Dermis blood vessel endothelial cell (primary cell): ENCODE measurements around the gene AFAP1. TPM values are rescaled to one million over a fixed set of nuclear protein-coding genes. Genes with fewer than 3 reads are reported as not detected.

ENCODE experiments used
- DNase-seq: peaks from one replicate; pipeline ENCODE4 v3.0.0; 2010
- total RNA-seq: library from RNA; depleted of rRNA; stranded (reverse); fragments of >200 nt; gene quantifications from 2 replicates; pipeline ENCODE4 v1.2.3, GENCODE V29; 2014

Gene AFAP1
- total RNA-seq, 1 donor from 2014 or later: 48.5 TPM

DNA sequence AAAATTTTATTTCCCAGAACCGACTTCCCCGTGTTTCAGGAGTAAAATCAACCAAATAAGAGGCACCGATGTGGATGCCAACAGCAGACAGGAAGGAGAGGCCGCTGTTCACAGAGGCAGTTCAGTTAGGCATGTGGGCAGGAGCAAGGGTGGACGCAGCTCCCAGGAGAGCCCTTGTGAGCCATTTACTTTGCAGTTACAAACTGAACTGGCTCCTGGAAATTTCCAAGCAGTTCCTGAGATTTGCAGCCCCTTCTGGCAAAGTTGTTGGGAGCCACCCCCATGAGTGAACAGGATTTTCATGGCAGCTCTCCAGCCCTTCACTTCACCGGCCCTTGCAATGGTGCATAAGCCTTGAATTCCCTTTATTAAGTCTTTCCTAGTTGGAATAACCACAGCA lies 189.1 kb downstream of the AFAP1 start:
- DNase-seq: no peak

DNA sequence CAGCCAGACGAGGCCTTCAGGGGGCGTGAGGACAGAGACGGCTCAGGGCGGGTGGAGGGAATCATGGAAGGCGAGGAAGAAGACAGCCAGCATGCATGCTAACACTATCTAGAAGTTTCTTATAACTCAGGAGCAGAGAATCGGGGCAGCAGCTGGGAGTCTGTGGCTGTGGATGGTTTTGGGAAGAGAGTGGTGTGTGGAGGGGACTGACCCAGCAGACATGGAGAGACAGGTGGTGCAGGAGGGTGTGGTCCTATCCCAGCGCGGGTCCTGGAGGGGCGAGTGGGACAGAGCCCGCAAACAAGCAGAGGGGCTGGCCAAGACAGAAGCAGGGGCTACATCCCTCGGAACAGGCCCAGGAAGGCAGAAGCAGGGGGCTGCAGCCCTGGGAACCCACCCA lies 192.1 kb downstream of the AFAP1 start:
- DNase-seq: no peak

DNA sequence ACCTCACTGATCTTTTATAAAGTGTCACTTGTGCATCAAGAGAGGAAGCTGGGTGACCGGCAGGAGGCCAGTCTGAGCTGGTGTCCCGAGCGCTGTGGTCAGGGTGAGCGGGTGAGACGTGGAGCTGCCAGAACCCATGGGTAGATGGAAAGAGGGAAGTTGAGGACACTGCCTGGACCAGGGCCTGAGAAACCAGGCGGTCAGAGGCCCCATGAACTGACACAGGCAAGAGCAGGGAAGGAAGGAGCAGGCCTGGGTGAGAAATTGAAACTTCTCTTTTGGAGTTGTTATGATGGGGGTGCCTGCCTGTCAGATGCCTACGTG lies 192.6 kb downstream of the AFAP1 start:
- DNase-seq: no peak

DNA sequence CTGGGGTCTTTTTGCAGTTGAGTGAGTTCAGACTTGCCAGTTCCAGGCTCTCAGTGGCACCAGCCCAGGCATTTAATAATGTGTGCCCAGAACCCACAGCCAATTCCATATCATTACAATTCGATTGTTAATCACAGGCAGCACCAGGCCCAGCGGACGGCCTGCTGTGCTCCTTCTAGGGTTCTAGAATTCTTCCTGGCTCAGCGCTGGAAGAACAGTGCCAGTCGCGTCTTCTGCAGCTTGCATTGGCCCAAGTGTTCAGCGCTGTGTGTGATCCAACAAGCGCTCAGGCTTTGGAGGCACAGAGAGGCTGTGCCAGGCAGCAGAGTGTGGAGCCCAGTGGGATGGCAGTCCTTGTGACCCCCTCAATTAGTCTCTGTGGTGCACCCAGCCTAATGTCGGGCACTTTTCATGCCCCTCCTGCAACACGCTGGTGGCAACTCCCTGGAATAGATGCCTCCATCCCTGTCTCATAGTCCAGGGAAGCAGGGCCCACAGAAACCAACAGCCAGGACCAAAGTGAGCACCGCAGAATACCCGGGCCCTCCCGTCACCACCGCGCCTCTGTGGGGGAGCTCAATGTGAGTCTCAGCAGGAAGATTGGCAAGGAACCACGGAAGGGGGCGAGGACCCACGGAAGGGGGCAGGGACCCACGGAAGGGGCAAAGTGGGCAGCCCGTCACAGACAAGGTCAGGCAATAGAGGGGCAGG lies 193.2 kb downstream of the AFAP1 start:
- DNase-seq: no peak

DNA sequence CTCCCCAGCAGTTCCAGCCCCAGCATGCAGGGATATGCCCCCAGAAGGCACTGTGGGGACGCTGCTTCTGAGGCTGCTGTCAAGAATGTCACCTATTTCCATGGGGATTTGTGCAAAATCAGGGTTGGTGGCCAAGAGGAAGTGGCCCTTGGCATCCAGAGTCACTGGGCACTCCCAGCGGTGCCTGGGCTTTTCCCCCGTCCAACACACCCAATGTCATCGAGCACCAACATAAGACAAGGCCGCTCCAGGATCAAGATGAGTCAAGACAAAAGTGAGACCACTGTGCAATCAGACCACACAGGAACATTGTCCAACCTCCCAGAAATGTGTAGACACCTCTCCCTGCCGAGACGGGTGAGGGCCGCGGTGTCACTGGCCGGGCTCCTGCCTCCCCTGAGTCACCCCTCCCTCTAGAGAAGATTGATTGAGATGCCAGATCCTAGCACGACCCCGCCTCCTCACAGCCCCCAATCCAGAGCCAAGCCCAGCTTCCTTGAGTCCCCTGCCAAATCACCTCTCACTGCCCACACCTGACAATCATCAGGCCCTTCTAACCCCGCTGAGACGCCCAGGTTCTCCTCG lies 194.3 kb downstream of the AFAP1 start:
- no peak for DNase-seq

DNA sequence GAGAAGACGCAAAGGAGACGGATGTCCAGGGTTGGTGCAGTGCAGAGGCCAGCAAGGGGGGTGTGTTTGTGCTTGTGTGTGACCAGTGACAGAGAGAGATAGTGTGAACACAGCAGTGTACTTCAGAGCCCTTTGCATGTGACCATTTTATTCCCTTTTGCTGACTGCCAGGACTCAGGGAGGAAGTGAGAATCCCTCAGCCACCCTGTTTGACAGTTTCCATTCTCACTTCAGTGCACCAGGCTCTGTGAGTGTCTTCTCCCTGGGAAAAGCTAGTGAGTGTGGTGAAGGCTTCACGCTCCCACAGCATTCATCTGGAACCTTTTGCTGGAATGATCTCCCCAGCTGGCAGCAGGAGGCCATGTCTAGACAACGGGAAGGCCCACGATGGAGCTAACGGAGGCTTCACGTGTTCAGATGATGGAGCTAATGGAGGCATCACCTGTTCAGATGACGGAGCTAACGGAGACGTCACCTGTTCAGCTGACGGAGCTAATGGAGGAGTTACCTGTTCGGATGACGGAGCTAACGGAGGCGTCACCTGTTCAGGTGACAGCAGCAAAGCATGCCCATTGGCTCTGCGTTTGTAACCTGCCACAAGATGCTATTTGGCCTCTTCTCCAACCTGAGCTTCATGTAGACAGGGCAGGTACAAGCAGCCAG lies 195.4 kb downstream of the AFAP1 start:
- no peak for DNase-seq

DNA sequence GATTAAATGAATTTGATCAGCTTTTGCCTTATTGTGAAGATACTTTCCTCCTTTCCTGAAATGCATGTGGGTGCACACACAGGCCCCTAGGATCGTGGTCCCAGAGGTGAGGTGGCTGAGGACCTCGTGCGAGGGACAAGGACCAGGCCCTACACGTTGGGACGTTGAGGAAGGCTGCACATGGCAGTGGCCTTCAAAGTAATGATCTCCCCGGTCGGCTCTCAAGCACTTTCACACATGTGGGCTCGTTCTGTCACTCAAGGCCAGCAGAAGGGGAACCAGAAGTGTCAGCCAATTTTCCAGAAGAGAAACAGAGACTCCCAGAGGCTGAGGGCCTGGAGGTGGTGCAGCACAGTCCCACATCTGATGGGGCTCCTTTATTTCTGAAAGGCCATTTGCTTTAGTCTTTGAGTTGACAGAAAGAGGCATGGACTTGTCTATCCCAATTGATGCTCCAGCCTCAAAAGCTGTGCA lies 196.8 kb downstream of the AFAP1 start:
- DNase-seq: no peak

DNA sequence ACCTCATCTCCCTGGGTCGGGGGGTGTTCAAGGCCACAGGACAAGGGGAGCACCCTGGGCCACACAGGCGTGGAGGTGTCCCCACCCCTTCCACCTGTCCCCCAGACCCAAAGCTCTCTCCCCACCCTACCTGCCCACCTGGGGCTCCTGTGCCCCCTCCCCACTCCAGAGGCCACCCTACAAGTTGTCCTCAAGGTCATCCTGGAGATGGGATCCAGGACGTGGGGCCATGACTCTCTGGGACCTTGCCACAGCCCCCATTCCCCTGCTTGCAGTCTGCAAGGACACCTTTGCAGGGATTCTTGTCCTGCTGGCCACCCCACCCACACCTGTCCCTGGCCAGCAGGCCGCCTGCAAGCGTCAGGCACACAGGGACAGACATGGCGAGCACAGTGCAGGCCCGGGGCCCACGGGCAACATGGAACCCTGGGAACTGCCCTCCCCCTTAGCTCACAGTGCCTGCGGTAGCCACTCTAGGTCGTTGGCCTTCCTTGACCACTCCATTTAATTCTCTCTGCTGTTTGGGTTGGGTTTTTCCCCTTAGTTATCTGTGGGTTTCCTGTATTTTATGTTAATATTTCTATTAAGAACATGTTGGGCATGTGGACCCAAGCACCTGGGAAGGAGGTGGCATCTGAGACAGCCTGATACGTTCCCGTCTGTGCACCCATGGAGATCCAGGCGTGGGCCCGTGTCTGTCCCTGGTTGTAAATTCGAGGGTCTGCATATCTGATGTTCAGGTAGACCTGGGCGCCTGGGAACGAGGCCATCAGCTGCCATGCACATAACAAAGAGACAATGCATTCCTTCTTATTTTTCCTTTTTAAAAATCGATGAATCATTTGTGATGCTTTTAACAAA lies 197.5 kb downstream of the AFAP1 start:
- DNase-seq: no peak

DNA sequence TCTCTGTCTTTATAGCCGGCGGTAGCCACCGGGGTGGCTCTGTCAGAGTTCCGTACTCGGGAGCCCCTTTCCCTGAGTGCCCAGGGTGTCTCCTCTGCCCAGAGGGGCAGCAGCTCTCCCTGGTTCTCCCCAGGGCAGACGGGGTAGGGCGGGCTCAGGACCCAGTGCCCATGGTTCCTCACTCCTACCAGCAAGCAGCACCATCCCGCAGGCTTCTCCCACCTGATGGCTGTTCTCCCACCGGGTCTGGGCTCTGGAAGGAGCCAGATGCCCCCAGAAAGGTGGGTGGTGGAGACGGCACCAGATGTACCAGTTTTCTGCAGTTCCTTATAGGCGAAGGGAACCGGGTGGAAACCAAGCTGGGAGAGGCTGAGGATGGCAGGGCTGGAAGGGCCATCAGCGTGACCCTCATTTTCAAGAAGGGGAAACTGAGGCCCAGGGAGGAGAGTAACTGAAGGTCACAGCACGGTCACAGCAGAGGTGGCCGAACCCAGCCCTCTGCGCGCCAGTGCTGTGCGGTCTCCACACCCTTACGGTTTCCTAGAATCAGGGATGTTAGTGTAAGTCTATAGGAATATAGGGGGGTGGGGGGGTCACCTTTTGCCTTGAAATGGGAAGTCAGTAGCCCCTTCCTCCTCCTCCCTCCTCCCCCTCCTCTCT lies 198.7 kb downstream of the AFAP1 start:
- DNase-seq: no peak

DNA sequence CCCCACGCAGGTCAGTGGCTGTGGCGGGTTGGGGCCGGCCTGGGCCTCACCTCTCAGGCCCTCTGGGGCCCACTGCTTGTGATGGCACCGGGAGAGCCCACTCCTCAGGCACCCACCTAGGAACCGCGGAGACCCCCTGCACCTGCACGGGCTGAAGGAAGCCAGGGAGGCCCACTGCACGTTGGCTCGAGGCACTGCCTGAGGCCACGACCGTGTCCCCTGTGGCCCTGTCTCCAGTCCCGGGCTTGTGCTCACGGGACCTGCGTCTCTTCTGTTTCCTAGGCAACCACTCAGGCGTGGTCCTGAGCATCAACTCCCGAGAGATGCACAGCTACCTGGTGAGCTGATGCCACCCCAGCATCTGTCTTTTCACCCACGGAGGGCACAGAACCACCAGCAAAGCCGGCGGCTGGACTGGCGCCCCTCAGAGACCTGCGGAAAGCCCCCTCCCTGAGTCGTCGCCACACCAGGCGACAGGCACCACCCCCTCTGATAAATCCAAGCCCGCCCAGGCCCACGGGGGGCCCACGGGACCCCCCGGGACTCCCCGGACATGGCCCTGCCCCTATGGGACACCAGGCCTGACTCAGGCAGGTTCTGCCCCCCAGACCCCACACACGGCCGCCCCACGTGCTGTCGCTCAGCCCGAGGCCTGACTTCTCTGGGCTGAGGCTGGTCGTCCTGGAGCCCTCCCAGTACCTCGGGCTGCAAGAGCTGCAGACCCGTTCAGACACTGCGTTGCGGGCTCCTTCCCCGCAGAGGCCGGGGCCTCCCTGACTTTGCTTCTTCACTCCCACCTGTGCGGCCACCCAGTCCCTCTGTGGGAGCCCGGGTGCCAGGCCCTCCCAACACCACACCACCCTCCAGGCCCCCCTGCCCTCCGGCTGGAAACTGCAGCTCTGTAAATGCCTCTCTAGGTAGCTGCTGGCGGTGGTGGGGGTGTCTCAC lies 199.5 kb downstream of the AFAP1 start:
- no peak for DNase-seq

DNA sequence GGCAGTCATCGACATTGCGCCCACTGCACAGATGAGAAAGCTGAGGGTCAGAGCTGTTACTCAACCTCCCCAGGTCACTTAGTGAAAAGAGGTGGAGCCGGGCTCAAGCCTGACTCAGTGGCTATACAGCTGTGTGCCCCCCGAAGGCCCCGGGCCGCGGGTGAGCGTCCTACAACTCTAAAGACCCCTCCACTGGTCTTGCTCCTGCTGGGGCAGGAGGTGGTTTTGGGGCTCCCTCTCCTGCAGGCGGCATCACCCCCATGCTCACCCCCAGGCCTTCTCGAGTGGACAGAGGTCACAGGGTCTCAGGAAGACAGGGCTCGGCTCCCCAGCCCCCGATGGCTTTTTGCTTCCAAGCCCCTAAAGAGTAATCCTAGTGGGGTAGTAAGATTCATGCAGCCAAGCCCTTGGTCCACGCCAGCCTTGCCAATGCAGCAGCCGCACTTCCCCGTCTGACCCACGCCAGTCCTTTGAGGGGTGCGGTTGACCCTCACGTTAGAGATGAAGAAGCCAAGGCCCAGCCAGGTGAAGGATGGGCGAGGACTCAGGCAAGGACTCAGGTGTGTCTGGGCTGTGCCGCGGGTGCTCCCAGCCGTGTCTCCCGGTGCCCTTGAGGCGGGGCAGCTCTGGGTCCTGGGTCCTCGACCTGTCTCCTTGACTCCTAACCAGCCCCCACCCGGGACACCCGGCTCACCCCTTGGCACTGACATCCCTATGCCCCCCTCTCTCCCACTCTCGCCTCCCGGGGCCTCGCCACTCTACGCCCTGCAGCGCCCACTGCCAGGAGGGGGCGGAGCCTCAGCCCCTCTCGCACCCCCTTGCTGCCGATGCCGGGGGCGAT lies 200.4 kb downstream of the AFAP1 start:
- no peak for DNase-seq

DNA sequence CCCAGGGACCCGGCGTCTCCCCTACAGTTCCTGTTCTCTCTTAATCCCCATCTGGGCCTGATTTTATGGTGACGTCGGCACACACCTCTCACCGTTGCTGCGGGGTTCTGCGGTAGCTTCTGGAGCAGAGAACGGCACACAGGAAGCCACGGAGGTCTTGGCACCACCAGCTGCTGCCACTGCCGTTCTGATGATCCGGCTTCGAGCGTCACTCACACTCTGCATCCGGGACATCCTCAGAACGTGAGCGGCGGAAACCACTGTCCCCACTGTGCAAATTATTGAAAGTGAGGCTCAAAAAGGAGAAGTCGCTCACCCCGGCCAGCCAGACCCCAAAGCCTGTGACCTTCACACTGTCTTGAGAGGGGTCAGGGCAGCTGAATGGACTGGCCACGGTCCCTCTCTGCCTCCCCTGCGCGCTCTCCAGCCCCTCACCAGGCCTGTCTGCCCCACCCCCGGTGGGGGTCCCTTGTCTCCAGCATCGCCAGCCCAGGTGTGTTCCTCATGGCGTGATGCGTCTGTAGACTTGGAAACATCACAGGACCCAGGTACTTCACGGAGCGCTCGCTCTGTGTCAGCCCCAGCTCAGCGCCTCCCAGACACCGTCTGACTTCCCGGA lies 201.1 kb downstream of the AFAP1 start:
- no peak for DNase-seq

DNA sequence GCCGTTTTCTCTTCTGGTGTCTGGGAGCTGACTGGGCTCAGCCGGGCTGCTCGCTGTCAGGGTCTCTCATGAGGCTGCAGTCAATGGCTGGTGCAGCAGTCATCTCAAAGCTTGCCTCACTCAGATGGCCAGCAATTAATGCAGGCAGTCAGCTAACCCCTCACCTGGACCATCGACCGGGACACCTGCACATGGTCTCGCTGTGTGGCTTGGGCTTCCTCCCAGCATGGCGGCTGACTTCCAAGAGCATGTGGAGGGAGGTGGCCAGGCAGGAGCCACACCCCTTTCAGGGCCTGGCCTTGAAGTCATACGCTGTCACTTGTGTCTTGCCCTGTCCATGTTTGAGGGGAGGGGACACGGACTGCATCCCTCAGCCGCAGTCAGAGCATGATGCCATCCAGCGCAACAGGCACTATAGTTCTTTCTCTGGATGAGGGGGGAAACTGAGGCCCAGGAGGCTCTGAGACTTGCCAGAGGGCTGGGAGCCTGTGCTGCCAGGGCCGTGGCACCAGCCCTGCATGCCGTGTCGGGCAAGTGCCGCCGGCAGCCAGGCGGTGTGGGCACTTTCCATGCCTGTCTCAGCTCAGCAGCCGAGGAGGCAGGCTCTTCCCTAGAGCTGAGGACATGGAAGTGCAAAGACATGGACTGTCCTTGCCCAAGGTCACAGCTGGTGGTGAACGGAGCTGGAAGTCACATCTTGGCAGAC lies 201.8 kb downstream of the AFAP1 start:
- DNase-seq: no peak

DNA sequence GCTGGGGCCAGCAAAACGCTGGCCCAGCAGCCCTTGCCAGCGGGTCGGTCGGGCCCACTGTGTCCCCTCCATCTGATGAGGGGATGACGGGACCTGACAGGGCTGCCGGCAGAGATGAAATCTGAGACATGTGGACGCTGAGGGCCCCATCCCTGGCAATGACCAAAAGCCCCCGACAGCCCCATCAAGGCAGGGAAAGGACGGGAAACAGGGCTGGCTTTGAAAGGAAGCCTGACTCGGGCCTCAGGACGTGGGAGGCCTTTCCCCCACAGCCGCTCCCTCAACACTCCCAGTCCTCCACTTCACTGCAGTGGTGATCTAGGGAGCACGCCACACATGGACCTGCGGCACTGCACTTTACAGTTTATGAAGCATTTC lies 202.4 kb downstream of the AFAP1 start:
- DNase-seq: no peak

DNA sequence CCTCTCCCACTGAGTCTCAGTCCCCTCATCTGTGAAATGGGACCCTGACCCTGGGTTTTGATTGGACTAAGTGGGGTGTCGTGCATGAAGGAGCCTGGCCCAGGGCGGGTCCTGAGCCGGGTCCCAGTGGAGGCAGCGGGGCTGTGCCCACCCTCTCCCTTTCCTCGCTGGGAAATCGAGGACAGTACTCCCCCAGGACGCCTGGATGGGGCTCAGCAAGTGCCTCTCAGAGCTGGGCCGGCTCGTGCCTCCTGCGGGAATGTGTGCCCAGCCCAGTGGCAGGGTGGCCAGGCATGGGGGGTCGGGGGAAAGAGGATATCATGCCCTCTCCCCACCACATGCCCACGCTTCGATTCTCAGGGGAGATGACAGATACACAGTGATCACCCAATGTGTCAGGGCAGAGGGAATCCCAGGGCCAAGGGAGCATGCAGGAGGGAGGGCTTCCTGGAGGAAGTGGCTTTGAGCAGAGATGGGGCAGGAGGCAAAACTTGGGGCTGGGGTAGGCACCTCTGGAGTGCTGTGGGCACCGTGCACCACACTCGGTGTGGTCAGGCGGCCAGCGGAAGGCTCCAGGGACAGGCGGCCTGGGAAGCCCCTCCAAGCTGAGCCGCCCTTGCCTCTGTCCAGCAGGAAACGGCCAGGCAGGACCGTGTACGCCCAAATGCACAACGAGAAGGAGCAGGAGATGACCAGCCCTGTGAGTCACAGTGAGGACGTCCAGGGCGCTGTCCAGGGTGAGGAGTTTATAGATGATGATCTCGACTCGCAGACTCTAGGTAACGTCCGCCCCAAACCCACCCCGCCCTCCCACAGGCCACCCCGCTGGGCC lies 203.0 kb downstream of the AFAP1 start:
- DNase-seq: peak; percentile 43

DNA sequence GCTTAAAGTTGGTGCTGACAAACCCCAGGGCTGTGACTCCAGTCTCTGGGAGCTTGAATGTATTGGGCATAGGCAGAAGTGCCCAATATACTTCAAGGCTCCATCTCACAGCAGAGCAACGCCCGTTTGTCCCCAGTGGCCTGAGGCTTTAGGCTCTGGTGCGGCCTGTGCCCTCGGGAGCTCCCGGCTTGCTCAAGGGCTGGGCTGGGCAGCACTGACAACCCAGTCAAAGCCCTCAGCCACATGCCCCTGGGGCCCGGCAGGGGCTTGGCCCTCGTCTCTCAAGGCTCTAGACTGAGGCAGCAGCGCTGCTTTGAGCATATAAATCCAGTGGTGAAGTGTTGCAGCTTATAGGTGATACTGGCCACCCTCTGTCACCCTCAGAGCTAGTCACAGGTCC lies 203.7 kb downstream of the AFAP1 start:
- DNase-seq: no peak

DNA sequence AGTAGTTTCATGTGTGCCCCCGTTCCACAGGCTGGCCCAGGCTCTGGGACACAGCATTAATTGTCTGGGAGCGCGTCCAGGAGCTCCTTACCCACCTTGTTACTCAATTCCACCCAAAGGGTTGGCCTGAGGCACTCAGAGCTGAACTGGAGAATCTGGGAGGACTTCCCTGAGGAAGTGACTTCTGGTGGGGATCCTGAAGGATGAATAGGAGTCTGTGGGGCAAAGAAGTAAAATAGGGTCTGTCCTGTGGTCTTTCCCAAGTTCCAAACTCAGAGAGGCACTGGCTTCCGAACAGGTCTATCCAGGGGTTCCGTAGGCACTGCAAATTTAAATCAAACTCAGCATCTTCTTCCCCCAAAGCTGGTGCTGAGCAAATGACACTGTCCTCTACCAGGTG lies 204.3 kb downstream of the AFAP1 start:
- DNase-seq: no peak

DNA sequence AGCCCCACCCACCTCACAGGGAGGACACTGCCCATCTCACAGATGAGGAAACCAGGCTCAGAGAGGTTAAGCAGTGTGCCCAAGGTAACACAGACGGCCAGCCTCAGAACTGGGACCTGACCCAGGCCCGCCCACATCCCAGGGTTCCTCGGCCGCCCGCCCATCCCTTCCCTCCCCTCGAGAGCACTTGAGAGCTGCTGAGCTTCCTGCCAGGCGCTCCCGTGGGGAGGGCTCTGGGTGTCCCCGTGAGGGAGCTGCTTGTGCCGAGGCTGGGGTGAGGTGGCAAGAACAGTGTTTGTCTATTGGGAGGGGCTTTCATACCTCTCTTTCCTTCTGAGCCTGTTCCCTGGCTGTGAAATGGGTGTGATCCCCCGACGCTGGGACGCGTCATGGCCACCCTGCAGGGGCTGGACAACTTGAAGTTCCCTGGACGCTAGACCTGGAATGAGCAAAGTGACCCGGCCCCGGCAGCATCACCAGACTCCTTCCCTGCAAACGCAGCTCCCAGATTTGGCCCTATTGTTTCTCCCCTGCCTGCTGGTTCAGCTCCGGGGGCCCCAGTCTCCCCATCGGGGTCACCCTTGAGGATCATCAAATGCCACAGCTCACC lies 204.9 kb downstream of the AFAP1 start:
- DNase-seq: no peak
